RWPE2 (cell line): Measurements from ENCODE around the gene CD99.

Source experiments
- ATAC-seq: fragments of 200-7000 bp; cut with Tn5 transposase; 3 replicates; pipeline ENCODE4 v1.9.1; 2021; ENCODE audit warnings: low read depth
- DNase-seq: peaks from one replicate; pipeline ENCODE4 v3.0.0-alpha.2; 2020; ENCODE audit warnings: low spot score
- H3K27ac ChIP-seq: fragments of 450-650 bp; 2 replicates; pipeline ENCODE4 v1.5.1; 2017; ENCODE audit warnings: mild to moderate bottlenecking; ENCODE audit not compliant: poor library complexity, severe bottlenecking
- H3K27me3 ChIP-seq: fragments of 250-450 bp; sonication (Bioruptor Pico); 2 replicates; pipeline ENCODE4 v1.5.1; 2021; ENCODE audit warnings: mild to moderate bottlenecking, moderate library complexity; ENCODE audit not compliant: insufficient read depth, poor library complexity, severe bottlenecking
- H3K36me3 ChIP-seq: fragments of 250-450 bp; sonication (Bioruptor Pico); 2 replicates; pipeline ENCODE4 v1.5.1; 2020; ENCODE audit warnings: low read depth, mild to moderate bottlenecking, moderate library complexity
- H3K4me1 ChIP-seq: fragments of 250-450 bp; sonication (Bioruptor Pico); 2 replicates; pipeline ENCODE4 v1.5.1; 2021; ENCODE audit warnings: mild to moderate bottlenecking, moderate library complexity; ENCODE audit not compliant: insufficient read depth, poor library complexity, severe bottlenecking
- H3K4me3 ChIP-seq: fragments of 250-450 bp; sonication (Bioruptor Pico); 2 replicates; pipeline ENCODE4 v1.5.1; 2021; ENCODE audit warnings: mild to moderate bottlenecking, moderate library complexity; ENCODE audit not compliant: severe bottlenecking
- H3K9me3 ChIP-seq: fragments of 250-450 bp; sonication (Bioruptor Pico); 2 replicates; pipeline ENCODE4 v1.5.1; 2021; ENCODE audit warnings: mild to moderate bottlenecking, moderate library complexity; ENCODE audit not compliant: severe bottlenecking
- TF ChIP-seq, protein P1 (sequence below): fragments of 450-650 bp; IDR thresholded peaks from one replicate; pipeline ENCODE4 v1.5.1; 2017; ENCODE audit warnings: mild to moderate bottlenecking, moderate library complexity; ENCODE audit not compliant: poor library complexity, severe bottlenecking

Gene CD99

DNA sequence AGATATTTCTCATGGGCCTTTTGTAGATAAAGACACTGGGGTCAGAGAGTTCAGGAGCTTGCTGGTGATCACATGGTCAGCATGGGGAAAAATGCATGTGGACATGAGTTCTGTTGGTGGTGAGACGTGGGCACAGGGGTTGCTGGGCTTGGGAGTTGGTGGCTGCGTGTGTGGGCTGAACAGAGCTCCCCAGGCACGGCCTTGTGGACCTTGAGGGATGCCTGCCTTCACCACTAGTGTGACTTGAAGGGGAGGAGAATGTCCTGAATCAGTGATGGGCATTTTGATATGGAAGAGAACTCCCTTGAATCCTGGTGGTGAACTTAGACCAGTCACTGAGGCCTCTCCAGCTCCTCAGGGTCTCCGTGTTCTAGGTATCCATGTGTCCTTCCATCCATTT, 8.9 kb downstream of the CD99 start:
- Histone ChIP-seq H3K4me3 (no peak overlapping the region), H3K4me1 (peaks cover 72% of the 10 kb centered on the region), H3K36me3 (peaks cover 21% of the 10 kb centered on the region), H3K9me3 (no peaks in the 10 kb centered on the region), H3K27me3 (no peaks in the 10 kb centered on the region), H3K27ac (no peak overlapping the region)
- TF ChIP-seq, protein P1, sequence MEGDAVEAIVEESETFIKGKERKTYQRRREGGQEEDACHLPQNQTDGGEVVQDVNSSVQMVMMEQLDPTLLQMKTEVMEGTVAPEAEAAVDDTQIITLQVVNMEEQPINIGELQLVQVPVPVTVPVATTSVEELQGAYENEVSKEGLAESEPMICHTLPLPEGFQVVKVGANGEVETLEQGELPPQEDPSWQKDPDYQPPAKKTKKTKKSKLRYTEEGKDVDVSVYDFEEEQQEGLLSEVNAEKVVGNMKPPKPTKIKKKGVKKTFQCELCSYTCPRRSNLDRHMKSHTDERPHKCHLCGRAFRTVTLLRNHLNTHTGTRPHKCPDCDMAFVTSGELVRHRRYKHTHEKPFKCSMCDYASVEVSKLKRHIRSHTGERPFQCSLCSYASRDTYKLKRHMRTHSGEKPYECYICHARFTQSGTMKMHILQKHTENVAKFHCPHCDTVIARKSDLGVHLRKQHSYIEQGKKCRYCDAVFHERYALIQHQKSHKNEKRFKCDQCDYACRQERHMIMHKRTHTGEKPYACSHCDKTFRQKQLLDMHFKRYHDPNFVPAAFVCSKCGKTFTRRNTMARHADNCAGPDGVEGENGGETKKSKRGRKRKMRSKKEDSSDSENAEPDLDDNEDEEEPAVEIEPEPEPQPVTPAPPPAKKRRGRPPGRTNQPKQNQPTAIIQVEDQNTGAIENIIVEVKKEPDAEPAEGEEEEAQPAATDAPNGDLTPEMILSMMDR, result no peak
- ATAC-seq (no peak), DNase-seq (no peak)

DNA sequence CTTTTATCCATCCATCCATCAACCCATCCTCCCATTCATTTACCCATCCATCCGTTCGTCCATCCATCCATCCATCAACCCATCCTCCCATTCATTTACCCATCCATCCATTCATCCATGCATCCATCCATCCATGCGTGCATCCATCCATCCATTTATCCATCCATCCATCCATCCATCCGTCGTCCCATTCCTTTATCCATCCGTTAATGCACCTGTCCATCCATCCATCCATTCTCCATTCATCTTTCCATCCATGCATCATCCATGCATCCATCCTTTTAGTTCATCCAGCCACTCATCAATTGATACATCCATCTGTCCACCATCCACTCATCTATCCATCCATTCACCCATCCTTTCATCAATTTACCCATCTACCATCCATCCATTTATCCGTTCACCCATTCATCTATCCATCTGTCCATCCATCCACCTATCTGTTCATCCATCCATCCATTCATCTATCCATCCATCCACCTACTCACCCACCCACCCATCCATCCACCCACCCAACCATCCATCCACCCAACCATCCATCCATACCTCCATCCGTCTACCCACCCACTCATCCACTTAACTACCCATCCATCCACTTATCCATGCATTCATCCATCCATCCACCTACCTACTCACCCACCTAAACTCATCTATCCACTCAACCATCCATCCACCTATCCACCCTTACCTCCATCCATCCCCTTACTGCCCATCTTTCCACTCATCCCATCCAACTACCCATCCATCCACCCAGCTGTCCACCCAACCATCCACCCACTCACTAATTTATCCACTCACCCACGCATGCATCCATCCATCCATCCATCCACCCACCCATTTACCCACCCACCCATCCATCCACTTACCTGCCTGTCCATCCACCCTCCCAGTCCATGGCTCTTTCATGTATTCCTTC, 9.6 kb downstream of the CD99 start:
- TF ChIP-seq, protein P1, result no peak
- no peaks in the 10 kb centered on the region for H3K27me3 ChIP-seq
- H3K27ac ChIP-seq, result no peak overlapping the region
- no peak for DNase-seq
- no peaks in the 10 kb centered on the region for H3K9me3 ChIP-seq
- no peak overlapping the region for H3K4me3 ChIP-seq
- no peak for ATAC-seq
- peaks cover 26% of the 10 kb centered on the region for H3K36me3 ChIP-seq
- peaks cover 78% of the 10 kb centered on the region for H3K4me1 ChIP-seq

DNA sequence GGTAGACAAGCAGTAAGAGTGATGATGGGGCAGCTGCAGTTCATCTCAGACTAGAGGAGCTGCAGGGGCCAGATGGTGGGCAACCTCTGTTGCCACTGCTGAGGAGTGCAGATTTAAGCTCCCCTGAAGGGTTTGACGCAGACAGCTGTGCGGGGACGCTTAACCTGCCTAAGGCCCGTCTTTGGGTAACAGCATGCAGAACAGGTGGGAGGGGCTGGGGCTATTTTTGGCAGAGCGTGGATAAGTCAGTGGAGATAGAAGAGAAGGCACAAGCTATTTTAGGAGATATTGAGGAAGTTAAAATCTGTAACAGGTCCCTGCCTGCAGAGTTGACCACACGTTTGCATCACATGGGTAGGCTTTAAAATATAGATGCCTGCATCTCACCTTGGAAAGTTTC, 10.5 kb downstream of the CD99 start:
- H3K36me3 ChIP-seq, result peaks cover 27% of the 10 kb centered on the region
- peaks cover 74% of the 10 kb centered on the region for H3K4me1 ChIP-seq
- DNase-seq, result no peak
- H3K9me3 ChIP-seq, result no peaks in the 10 kb centered on the region
- H3K27me3 ChIP-seq, result no peaks in the 10 kb centered on the region
- ATAC-seq, result no peak
- TF ChIP-seq, protein P1, result no peak
- no peak overlapping the region for H3K4me3 ChIP-seq
- peak overlapping the region; percentile 99 for H3K27ac ChIP-seq

DNA sequence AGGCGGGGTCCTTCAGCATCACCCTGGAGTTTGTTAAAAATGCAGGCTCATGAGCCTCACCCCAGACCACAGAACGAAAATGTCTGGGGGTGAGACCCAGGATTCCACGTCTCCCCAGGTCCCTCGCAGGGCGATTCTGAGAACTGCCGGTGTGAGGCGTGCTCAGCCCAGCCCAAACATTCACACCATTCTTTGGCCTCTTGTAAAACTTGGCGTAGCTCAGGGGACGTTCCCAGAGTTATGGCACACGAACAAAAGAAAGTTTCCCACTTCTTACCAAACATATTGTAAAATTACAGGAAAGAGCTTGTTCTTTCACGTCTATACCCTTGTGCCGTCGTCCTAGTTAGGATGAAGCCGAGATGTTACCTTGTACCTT, 12.9 kb downstream of the CD99 start:
- H3K9me3 ChIP-seq, result no peaks in the 10 kb centered on the region
- H3K4me1 ChIP-seq, result peaks cover 74% of the 10 kb centered on the region
- H3K27me3 ChIP-seq, result no peaks in the 10 kb centered on the region
- DNase-seq, result no peak
- H3K4me3 ChIP-seq, result no peak overlapping the region
- TF ChIP-seq, protein P1, result peak; percentile 50
- peaks cover 27% of the 10 kb centered on the region for H3K36me3 ChIP-seq
- peak overlapping the region; percentile 99 for H3K27ac ChIP-seq
- peak; percentile 26; the same call in 2 of the 3 replicates for ATAC-seq
